ENCODE data around the gene ZNF576.
A peak's percentile ranks its signal among the peaks of the same experiment; 100 is the strongest.

ZNF576 gene

GRCh38 chr19:43563816-43564457 lies 32.5 kb upstream of the ZNF576 start:
- no peak for DNase-seq (ENCODE audit: low read depth)
- H3K4me3 ChIP-seq (ENCODE audit: low read length) = no peak overlapping the region

GRCh38 chr19:43564800-43565199 lies 31.6 kb upstream of the ZNF576 start:
- TF ChIP-seq CTCF (conservative IDR thresholded peaks at IDR 0.05; ENCODE audit: low read depth, low read length) = no peak
- no peak overlapping the region for H3K4me3 ChIP-seq (ENCODE audit: low read length)
- no peak for DNase-seq (ENCODE audit: low read depth)

More at GRCh38 chr19:43563816-43564457, 32.5 kb upstream of the ZNF576 start:
- TF ChIP-seq CTCF (conservative IDR thresholded peaks at IDR 0.05; ENCODE audit: low read depth, low read length) = no peak

GRCh38 chr19:43569657-43570056 lies 26.7 kb upstream of the ZNF576 start:
- no peak for DNase-seq (ENCODE audit: low read depth)
- no peak overlapping the region for H3K4me3 ChIP-seq (ENCODE audit: low read length)
- TF ChIP-seq CTCF (conservative IDR thresholded peaks at IDR 0.05; ENCODE audit: low read depth, low read length) = no peak

GRCh38 chr19:43570174-43570791 lies 26.1 kb upstream of the ZNF576 start:
- H3K4me3 ChIP-seq (ENCODE audit: low read length) = no peak overlapping the region
- no peak for TF ChIP-seq CTCF (conservative IDR thresholded peaks at IDR 0.05; ENCODE audit: low read depth, low read length)
- DNase-seq (ENCODE audit: low read depth) = no peak

- no peak overlapping the region for H3K4me3 ChIP-seq (ENCODE audit: low read length)
- no peak for DNase-seq (ENCODE audit: low read depth)
- no peak for TF ChIP-seq CTCF (conservative IDR thresholded peaks at IDR 0.05; ENCODE audit: low read depth, low read length)
Observed at GRCh38 chr19:43572171-43572588, 24.2 kb upstream of the ZNF576 start.

GRCh38 chr19:43574424-43575155 lies 21.8 kb upstream of the ZNF576 start:
- no peak for DNase-seq (ENCODE audit: low read depth)
- TF ChIP-seq CTCF (conservative IDR thresholded peaks at IDR 0.05; ENCODE audit: low read depth, low read length) = no peak
- peak overlapping the region; percentile 92 for H3K4me3 ChIP-seq (ENCODE audit: low read length)

Data from retinal pigment epithelial cell (primary cell).